GM18498 (cell line): ENCODE measurements around the gene GFOD1.
"Not testable (repeated sequence)": the region's sequence is repeated elsewhere in the genome, so short reads cannot be mapped to it uniquely, and the experiment has no call there.

Experiments
- ATAC-seq: cut with Tn5 transposase; IDR thresholded peaks from one replicate; pipeline ENCODE4 v1.9.1; 2021; ENCODE audit warnings: mild to moderate bottlenecking, moderate library complexity; ENCODE audit not compliant: unreplicated experiment

GFOD1 gene

DNA sequence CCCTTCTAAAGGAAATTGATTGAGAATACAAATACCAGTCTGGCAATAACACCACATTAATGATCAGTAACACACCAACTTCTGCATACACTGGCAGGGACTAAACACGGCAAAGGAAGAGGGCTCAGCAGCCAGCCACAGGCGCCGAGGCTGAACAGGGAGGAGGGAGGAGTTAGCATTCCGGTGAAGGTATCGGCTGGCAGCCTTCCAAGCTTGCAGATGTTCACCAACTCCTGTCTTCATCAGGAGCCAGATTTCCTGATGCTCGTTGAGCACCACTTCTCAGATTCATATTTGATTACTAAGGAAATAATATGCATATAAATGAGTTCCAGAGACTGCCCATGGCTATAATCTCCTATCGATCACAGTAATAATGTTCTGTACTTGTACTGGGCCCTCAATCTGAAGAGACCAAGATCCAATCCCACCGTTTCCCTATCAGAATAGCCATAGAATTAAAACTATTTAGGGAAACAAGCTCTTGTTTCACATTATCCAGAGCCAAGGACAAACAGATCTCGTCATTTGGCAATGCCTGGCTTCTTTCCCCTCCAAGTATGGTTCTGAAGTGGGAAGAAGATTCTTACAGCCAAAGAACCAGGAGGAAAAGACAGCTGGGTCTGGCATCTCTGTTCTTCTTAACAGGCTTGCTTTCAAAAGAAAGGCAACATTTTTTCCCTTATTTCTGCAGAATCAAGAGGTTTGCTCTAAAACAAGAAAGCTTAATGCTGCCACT lies 42.2 kb downstream of the GFOD1 start:
- ATAC-seq = no peak

DNA sequence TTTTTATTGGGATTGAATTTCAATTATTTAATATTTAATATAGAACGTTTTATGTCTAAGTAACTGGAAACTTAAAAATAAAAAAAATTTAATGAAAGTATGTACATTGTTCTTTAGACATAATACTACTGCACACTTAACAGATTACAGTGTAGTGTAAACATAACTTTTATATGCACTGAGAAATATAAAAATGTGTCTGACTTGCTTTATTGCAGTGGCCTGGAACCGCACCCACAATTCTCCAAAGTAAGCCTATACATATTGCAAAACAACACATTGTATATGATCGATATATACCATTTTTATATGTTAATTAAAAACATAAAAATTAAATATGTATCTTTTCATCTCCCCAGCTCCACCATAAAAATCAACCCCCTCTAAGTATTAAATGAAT lies 42.8 kb downstream of the GFOD1 start:
- no peak for ATAC-seq

DNA sequence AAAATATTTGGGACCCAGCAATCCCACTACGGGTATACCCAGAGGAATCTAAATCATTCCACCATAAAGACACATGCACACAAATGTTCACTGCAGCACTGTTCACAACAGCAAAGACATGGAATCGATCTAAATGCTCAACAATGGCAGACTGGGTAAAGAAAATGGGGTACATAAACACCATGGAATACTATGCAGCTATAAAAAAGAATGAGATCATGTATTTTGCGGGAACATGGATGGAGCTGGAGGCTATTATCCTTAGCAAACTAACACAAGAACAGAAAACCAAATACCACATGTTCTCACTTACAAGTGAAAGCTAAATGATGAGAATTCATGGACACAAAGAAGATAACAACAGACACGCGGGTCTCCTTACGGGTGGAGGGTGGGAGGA lies 43.4 kb downstream of the GFOD1 start:
- ATAC-seq = not testable (repeated sequence)

DNA sequence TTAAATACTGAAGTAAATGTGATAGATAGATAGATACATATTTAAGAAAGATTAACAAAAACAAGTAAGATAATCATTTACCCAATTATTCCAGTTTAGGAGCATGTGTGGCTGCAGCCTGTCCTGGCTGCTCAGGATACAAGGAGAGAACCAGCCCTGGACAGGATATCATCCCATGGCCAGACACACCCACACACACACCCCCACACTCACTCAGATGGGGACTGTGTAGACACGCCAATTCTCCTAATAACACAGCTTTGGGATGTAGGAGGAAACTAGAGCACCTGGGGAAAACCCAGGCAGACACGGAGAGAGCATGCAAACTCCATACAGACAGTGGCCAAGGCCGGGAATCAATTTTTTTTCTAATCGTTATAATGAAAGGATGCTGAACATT lies 45.6 kb downstream of the GFOD1 start:
- ATAC-seq = no peak

DNA sequence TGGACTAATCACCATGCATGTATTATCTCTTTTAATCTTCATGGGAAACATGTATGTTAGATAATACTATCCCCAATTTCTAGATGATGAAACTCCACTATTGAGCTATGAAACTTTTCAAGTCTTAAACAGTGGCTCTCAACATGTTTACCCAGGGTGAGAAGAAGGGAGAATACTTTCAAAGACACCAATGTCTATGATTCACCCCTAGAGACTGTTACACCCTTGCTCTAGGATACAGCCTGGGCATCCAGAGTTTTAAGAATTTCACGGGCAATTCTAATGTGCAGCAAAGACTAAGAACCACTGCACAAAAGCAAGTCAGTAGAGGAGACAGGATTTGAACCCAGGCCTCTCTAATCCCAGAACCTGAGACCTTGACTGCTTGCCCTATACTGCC lies 47.8 kb downstream of the GFOD1 start:
- no peak for ATAC-seq

DNA sequence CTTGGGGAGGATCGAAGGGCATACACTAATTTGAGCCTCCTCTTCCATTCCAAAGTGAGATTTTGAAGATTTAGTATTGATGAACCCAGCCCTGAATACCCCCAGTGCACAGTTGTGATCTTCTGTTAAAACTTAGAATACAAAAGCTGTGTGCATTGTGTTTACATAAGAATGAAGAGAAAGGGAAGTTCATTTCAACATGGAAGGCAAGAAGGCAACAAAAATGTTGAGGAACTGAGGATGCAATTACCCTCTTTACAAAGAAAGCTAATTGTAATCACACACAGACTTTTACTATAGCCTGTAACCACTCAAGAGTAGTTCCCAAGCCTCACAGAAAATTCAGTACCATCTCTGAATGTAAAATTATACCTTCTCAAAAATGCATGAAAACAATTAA lies 49.3 kb downstream of the GFOD1 start:
- ATAC-seq = no peak

DNA sequence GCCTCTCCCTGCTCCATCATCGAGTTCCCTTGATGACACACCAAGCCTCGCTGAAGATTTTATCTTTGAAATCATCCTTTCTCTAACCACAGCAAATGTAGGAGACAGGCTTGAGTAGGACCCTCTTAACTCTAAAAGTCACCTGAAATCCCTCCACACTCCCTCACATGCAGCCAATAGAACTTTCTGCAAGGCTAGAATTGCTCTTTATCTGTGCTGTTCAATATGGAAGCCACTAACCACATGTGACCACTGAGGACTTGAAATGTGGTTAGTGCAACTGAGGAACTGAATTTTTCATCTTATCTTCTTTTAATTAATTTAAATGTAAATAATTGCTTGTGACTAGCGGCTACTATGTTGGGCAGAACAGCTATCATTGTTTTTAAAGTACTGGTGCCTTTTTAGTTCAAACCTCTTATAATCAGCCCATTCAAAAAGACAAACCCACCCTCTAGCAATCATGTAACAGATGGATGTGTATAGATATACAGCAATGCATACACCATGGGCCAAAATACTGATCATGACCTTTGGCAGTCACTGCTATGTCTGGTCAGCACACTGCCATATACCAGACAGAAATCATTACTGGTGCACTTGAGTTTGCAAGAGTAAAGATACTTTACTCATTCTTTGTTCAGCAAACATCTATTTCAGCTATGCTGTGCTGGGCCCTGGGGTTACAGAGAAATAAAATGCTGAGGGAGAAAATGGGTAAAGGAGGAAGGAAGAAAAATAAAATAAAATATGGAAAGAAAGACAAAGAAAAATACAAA lies 50.0 kb downstream of the GFOD1 start:
- ATAC-seq = no peak

DNA sequence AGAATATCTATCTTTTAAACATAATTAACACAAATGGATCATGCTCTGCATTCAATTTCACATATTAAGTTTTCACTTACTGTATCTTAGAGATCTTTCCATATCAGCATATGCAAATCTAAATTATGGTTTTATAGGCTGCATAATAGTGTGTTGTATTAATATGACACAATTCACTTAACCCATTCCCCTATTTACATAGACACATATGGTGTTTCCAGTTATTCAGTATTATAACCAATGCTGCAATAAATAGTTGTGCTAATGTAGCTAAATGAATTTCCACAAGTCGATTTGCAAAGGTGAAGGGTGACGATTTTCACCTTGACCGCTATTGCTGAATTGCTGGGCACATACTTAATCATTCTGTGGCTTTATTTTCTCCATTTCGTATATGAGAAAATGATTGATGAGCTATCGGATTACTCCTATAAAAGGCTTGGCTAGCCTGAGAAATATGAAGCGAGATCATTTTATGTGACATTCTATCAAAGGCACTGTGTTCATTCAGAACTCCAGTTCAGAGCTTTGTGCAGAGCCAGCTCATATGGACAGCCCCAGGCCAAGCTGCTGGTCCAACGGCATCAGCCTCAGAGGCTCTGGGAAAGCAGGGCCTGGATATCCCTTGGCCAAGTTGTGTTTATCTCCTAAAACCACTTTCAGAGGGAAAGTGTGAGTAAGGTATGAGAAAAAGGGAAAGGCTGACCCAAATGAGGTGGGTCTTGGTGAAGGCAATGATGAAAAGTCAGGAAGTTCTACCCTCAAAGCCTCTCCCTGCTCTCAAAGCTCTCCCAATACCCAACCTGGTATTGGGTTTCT lies 50.8 kb downstream of the GFOD1 start:
- ATAC-seq = no peak

DNA sequence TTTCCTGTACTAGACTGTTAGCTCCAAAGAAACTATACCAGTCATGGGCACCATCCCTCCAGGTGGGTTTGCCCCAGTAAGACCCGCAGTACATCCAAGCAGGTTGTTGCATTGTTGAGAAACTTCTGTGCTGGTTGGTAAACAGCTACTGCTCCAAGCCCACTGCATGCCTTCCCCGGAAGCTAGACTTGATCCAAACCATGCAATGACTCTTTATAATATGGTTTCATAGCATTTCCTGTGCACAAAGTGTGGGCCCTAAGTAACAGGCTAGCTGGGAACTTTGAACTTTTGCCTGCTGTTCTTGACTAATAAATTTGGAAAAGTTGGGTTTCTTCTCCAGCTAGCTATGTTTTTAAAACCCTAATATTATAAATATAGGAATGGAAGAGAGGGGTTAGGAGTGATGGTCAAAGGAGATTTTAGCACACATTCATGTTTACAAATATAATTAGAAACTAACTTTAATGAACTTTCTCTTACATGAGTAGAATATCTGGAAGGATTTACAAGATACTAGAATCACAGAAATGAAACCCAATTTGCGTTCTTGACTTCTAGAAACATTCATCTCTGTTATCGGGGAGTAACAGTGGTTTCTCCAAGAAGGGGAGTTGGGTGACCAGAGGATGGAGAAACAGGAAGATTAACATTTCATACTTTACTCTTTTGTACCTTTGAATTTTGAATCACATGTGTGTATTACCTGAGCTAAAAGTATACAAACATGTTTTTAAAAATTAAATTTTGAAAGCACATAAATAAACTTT lies 51.7 kb downstream of the GFOD1 start:
- ATAC-seq = no peak

DNA sequence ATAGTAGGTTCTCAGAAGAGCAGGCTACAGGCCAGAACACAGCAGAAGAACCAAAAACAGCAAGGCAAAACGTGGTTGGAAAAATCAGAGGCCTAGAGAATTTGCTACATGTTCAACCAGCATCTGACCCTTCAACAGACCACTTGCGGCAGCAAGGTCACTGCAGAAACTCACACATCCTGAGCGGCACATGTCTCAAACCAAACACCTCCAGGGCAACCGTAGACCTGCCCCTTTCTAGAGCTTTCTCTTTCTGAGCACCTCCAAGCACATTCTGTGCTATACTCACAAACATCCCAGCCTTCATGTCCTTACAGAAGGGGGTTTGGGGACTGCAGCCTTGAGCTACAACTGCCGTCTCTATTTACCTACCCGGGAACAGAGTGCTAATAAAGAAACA lies 52.6 kb downstream of the GFOD1 start:
- ATAC-seq = peak; percentile 42

DNA sequence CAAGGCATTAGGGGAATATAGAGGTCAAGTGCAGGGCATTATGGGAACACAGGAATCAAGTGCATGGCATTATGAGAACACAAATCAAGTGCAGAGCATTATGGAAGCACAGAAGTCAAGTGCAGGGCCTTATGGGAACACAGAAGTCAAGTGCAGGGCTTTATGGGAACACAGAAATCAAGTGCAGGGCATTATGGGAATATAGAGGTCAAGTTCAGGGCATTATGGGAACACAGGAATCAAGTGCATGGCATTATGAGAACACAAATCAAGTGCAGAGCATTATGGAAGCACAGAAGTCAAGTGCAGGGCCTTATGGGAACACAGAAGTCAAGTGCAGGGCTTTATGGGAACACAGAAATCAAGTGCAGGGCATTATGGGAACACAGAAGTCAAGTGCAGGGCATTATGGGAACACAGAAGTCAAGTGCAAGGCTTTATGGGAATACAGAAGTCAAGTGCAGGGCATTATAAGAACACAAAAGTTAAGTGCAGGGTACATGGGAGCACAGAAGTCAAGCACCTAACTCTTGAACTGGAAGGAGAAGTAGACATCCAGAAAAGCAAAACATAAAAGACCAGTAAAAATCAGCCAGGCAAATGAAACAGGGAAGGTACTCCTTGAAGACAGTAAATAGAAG lies 53.1 kb downstream of the GFOD1 start:
- ATAC-seq = not testable (repeated sequence)

DNA sequence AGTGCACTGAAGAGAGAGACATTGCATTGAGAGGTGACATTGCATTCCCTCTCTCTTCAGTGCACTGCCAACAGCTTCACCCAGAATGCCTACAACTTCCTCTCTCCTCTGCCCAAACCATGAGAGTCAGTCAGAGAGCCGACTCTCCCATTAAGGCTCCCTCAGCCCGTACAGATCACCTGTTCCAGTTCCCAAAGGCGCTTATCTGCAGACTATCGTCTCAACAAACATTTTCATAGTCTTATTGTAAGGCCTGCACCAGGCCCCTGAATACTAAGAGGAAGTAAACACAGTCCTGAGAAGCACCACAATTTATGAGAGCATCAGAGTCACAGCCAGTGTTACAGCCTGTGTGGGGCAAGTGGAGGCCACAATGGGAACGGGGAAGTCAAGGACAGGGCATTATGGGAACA lies 53.7 kb downstream of the GFOD1 start:
- no peak for ATAC-seq

DNA sequence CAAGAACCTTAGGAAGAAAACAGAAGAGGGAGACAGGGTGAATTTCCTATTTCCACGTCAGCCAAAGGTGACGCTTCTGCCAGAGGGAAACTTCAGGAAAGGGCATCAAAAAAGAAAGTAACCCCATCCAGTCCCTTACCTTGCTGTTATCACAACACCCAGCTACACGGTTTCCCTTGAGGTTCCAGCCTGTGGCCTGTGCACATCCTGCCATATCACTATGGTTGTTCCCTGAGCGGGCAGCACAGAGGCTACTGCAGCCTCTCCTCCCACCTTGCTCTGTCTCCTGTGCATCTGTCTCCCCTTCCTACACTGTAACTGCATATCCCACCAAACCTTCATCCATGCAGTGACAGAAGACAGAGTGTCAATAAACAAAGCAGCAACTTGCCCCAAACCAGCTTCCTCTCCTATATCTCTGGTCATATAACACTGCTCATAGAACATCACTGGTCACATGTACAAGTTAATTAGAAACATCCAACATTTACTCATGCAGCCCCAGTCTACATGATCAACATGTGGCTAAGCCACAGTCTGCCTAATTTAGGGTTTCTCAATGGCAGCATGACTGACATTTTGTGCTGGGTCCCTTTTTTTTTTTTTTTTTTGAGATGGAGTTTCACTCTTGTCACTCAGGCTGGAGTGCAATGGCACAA lies 54.7 kb downstream of the GFOD1 start:
- ATAC-seq = no peak

DNA sequence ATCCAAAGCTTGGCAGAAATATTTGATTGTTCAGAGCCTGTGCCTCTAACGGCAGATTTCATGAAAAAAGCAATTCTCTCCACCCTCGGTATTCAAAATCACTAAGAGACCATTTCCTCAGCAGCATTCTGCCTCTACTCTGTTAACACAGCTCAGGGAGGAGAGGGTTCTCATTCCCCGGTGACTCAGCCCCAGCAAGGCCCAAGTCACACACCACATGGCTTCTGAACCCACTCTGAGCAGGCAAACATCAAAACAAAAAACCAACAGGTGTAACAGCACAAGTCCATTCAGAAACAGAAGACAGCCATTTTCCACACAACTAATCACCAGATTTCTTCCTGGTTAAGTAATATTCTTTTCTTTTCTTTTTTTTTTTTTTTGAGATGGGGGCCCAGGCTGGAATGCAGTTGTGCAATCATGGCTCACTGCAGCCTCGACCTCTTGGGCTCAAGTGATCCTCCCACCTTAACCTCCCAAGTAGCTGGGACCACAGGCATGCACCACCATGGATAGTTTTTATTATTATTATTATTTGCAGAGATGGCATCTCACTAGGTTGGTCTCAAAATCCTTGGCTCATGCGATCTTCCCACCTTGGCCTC lies 55.4 kb downstream of the GFOD1 start:
- ATAC-seq = no peak

DNA sequence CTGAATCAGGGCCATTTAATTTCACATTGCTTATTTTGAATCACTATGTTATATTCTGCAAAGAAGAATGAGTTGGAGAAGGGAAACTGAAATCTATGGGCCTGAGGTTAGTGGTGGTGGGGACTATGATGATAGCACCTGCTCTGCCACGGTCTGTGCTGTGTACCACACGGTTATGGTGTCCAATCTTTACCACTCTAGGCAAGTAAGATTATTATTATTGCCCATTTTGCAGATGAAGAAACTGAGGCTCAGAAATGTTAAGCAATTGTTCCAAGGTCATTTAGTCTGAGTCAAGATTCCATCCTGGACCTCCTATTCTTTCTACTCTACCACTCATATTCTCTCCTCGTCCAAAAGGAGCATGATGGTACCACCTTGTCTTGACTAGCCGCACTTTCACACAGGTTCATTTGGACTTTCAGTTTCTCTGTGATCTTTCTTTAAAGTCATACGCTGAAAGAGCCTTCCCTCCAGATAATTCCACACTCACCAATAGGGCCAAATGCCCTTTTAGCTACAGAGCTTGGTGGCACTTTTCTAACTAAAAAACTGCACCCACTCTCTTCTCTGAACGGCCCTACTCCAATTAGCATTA lies 56.2 kb downstream of the GFOD1 start:
- peak; percentile 29 for ATAC-seq

DNA sequence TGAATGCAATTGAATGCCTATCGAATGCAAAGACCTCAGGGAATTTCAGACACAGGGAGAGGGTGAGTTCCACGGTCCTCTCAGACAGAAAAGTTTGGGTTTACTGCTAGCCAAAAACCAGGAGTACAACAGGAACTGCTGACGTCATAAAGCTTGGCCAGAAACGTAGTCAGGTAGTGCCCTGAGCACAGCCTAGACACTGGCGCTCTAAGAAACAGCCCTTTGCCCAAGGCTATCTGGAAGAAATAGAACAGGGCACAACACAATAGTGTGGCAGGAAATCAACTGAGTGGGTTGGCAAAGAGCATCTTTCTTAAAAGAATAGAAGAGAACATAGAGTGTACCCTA lies 58.0 kb downstream of the GFOD1 start:
- ATAC-seq = no peak

DNA sequence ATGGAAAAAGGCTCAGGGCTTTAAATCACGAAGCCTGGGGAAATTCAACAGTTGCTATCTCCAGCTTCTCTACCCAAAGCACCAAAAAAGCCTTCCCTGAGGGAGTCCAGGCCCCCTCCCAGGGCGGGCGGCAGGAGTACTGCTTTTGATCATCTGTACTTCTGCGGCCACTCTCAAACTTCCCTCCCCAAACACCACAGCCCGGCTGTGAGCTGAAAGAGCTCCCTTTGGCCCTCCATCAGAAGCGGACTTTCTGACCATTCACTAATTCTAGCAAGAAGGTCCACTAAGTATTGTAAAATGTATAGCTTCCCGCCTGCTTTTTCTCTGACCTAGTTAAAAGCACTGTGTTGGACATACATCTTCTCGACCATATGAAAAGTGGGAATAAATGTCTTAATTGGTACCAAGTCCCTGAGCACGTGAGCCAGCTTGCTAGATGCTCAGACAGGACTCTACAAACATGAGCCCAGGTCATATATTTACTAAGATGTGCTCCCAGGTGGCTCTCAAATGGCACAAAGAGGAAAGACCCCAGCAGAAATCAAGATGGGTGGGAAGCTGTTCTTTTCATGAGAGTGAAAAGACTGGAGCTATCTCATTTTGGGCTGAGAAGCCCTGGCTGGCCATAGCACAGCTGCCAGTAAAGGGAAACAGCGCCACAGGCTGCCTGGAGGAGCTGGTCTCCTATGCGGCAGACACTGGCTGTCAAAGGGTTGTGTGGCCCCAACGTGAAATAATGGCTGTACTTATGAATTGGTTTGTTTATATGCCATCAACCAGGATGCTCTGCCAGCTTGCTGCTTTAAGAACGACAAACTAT lies 58.6 kb downstream of the GFOD1 start:
- peak; percentile 9 for ATAC-seq
